Epithelial cell of proximal tubule (primary cell): ENCODE results near the gene TMEM260. TPM values are rescaled to one million over a fixed set of nuclear protein-coding genes. Genes with fewer than 3 reads are reported as not detected.
A peak's percentile ranks its signal among the peaks of the same experiment; 100 is the strongest.

Experiments
- DNase-seq: peaks from one replicate; pipeline ENCODE4 v3.0.0-alpha.2; 2011; ENCODE audit warnings: low read depth
- H3K4me3 ChIP-seq: 2 replicates; pipeline ENCODE4 v1.5.1; 2011; ENCODE audit warnings: low read depth, mild to moderate bottlenecking, low read length
- CTCF ChIP-seq: conservative IDR thresholded peaks from 2 replicates; pipeline ENCODE4 v1.5.1; 2012; ENCODE audit warnings: low read depth, mild to moderate bottlenecking, low read length
- total RNA-seq: library from RNA; depleted of rRNA; stranded (reverse); fragments of >200 nt; gene quantifications from 2 replicates; pipeline ENCODE4 v1.2.3, GENCODE V29; 2015

The TMEM260 gene
- total RNA-seq, 1 donor from 2014 or later, result 15.9 TPM

- peak overlapping the region; percentile 99 for H3K4me3 ChIP-seq
- TF ChIP-seq CTCF, result peak; percentile 2
- no peak for DNase-seq
Measured at GRCh38 chr14:56580221-56580711, 668 bp downstream of the TMEM260 start.

GRCh38 chr14:56581041-56581727 lies 1.6 kb downstream of the TMEM260 start:
- no peak for DNase-seq

GRCh38 chr14:56585461-56586084 lies 6.0 kb downstream of the TMEM260 start:
- no peak for TF ChIP-seq CTCF

More at GRCh38 chr14:56581041-56581727, 1.6 kb downstream of the TMEM260 start:
- no peak for TF ChIP-seq CTCF
- H3K4me3 ChIP-seq, result peak overlapping the region; percentile 99

GRCh38 chr14:56587701-56588100 lies 8.1 kb downstream of the TMEM260 start:
- TF ChIP-seq CTCF, result no peak
- DNase-seq, result no peak
- no peak overlapping the region for H3K4me3 ChIP-seq

More at GRCh38 chr14:56585461-56586084, 6.0 kb downstream of the TMEM260 start:
- DNase-seq, result no peak
- H3K4me3 ChIP-seq, result no peak overlapping the region

GRCh38 chr14:56590535-56590960 lies 10.9 kb downstream of the TMEM260 start:
- no peak overlapping the region for H3K4me3 ChIP-seq
- no peak for TF ChIP-seq CTCF
- no peak for DNase-seq

- peak; percentile 68 for DNase-seq
- TF ChIP-seq CTCF, result no peak
- no peak overlapping the region for H3K4me3 ChIP-seq
Measured at GRCh38 chr14:56592746-56593544, 13.3 kb downstream of the TMEM260 start.
